ENCODE measurements around the gene THTPA. TPM values are rescaled to one million over a fixed set of nuclear protein-coding genes. Genes with fewer than 3 reads are reported as not detected.

Gene THTPA
- total RNA-seq, 4 donors from 2014 or later: 12.5 to 19.6 (median 16.7) TPM

DNA sequence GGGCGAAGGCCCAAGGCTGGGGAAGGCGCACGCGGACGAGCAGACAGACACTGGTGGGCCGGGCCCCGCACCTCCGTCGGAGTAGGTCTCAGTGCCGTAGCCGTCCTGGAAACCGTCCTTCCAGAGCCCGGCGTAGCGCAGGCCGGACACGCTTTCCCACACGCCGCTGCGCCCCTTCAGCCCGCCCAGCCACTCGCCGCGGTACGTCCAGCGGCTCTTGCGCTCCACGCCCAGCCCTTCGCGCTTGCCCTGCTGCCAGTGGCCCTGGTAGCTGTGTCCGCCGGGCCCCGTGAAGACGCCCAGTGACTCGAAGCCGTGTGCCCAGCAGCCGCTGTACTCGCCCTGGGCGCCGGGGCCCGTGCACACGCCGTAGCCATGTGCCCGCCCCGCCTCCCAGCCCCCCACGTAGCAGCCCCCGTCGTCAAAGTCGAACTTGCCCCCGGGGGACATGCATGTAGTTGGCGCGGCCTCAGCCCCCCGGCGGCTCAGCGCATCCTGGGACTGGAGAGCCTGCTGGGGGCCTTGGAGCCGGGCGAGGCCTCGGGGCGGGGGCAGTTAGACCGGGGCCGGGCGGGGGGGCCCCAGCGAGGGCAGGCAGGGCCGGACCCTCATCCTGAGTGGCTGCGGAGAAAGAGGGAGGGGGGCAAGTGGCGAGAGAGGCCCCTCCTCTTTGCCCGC, 21.1 kb downstream of the THTPA start:
- TF ChIP-seq, protein P1, sequence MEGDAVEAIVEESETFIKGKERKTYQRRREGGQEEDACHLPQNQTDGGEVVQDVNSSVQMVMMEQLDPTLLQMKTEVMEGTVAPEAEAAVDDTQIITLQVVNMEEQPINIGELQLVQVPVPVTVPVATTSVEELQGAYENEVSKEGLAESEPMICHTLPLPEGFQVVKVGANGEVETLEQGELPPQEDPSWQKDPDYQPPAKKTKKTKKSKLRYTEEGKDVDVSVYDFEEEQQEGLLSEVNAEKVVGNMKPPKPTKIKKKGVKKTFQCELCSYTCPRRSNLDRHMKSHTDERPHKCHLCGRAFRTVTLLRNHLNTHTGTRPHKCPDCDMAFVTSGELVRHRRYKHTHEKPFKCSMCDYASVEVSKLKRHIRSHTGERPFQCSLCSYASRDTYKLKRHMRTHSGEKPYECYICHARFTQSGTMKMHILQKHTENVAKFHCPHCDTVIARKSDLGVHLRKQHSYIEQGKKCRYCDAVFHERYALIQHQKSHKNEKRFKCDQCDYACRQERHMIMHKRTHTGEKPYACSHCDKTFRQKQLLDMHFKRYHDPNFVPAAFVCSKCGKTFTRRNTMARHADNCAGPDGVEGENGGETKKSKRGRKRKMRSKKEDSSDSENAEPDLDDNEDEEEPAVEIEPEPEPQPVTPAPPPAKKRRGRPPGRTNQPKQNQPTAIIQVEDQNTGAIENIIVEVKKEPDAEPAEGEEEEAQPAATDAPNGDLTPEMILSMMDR (IDR thresholded peaks at IDR 0.05): no peak
- DNase-seq (ENCODE audit: low spot score): no peak

DNA sequence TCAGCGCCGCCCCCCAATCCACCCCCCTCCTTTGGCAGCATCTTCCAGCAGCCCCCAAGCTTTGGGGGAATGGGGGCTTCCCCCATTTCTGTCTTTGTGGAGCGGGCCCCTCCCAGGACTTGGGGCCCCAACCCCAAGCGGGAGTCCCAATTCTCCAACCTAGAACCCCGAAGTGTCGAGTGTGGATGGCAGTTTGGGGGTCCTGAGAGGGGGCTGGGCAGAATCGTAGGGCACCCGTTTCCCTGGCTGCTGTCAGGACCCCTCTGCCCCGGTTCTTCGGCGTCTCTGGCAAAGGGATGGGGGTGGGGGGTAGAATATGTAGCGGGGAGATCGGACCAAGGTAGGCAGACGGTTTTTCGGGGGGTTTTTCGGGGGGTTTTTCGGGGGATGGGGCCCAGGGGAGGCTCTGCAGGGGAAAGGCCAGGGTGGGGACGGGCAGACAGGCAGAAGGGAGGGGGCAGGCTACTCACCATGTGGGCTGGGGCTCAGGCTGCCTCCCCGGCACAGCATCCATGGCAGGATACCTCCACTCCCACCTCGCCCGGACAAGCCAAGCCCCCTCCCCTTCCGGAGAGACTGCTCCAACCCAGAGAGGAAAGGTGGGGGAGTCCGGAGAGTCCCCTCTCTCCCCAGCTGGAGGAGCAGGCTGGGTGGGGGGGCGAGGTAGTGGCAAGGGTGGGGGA, 21.8 kb downstream of the THTPA start:
- DNase-seq (ENCODE audit: low spot score): no peak
- no peak for ATAC-seq (ENCODE audit: low FRiP score)
- TF ChIP-seq, protein P1 (IDR thresholded peaks at IDR 0.05): no peak

More for the DNA sequence above, 21.1 kb downstream of the THTPA start:
- no peak for ATAC-seq (ENCODE audit: low FRiP score)

DNA sequence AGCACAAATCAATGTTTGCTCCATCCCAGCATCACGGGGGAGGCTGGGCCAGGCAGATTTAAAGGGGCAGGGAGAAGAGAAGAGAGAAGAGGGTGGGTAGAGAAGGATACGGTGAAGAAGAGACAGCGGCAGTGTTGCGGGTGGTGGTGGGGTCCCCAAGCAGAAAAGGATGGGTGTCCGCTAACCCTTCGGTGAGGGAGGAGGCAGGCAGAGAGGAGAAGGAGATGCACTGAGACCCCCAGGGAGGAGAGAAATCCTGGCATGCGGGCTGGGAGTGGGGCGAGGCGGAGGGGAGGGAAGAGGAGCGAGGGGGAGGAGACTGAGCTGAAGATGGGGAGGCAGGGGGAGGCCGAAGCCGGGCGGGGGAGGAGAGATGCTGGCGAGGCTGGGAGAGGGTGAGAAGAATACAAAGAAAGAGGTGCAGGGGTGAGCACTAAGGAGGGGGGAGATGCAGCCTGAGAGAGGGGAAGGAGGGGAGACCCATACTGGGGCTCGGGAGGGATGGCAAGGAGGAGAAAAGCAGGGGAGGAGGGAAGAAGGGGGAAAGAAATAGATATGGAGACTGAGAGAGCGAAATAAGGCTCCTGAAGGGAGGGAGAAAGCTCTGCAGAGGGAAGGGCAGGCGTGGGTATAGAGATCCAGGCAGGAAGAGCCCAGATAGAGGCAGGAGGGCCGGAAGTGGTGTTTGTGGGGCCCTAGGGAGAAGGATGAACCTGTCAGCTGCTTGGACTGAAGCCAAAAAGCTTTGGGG, 22.7 kb downstream of the THTPA start, which contains the start of gene JPH4:
JPH4 (minus strand) TSS at position 231 of the 751 bp plus-strand sequence. CDS start 1,337 bp downstream, outside the sequence.
- DNase-seq (ENCODE audit: low spot score): no peak
- ATAC-seq (ENCODE audit: low FRiP score): peak; percentile 39
- TF ChIP-seq, protein P1 (IDR thresholded peaks at IDR 0.05): no peak

DNA sequence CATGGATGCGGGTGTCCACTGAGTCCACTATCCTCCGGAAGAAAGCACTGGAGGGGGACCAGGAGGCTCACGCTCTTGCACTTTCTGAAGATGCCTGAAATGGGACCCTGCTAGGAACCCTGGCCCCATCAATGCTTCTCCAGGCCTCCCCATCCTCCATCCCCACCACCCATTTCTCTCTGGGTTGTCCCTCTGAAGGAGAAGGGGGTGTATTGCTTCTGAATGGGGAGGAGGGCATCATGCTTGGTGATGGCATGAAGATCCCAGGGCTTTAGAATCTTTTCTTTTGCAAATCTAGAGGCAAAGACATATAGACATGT, 23.2 kb downstream of the THTPA start:
- DNase-seq (ENCODE audit: low spot score) (no peak), ATAC-seq (ENCODE audit: low FRiP score) (no peak)
- TF ChIP-seq, protein P1 (IDR thresholded peaks at IDR 0.05): no peak

DNA sequence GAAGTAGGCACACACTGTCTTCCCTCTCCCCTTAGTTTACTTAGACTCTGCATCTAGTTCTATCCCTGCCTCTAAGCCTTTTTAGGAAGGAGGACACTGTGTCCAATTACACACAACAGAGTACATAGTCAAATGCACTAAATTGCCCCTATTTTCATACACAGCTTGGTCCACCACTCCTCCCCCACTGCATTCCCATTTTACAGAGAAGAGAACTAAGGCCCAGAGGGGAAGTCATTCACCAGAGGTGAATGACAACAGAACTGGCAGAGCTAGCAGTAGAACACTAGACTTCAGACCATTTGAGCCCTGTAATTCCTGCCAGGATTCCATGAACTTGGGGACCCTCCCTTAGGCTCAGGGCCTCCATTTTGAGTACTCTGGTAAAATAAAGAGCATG, 23.7 kb downstream of the THTPA start:
- DNase-seq (ENCODE audit: low spot score): no peak
- ATAC-seq (ENCODE audit: low FRiP score): no peak
- TF ChIP-seq, protein P1 (IDR thresholded peaks at IDR 0.05): no peak

DNA sequence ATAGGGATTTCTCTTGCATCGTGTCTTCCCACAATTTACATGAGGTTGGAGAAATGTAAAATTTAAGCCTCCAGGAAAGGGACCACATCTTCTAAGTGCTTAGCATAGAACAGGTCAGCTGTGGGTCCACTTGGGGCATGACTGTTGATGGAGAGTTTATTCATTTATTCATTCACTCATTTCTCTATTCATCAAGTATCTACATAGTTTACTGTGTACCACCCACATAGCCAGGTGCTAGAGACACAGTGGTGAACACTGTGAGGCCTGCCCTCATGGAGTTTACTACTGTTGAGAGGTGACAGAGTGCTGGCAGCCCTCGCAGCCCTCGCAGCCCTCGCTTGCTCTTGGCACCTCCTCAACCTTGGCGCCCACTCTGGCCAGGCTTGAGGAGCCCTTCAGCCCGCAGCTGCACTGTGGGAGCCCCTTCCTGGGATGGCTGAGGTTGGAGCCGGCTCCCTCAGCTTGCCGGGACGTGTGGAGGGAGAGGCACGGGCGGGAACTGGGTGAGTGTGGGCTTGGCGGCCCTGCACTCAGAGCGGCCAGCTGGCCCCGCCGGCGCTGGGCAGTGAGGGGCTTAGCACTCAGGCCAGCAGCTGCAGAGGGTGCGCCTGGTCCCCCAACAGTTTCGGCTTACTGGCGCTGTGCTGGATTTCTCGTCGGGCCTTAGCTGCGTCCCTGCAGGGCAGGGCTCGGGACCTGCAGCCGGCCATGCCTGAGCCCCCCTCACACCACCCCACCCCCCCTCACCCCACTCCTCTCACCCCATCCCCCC, 24.3 kb downstream of the THTPA start:
- ATAC-seq (ENCODE audit: low FRiP score) (no peak), DNase-seq (ENCODE audit: low spot score) (no peak)
- TF ChIP-seq, protein P1 (IDR thresholded peaks at IDR 0.05): no peak
